OCI-LY1 (cell line): ENCODE results near the gene ASPSCR1.

Experiments used
- EZH2 ChIP-seq: fragments of 200-600 bp; sonication (generic), shearing (Covaris generic); IDR thresholded peaks from 2 replicates; pipeline ENCODE4 v1.8.0; 2017; ENCODE audit warnings: borderline replicate concordance, mixed run types, mild to moderate bottlenecking, antibody characterized with exemption, low read length, moderate library complexity, mixed read lengths
- TF ChIP-seq, protein P1 (sequence below): fragments of 200-600 bp; sonication (generic), shearing (Covaris generic); IDR thresholded peaks from 2 replicates; pipeline ENCODE4 v1.5.1; 2017; ENCODE audit warnings: mild to moderate bottlenecking, antibody characterized with exemption, low read length, moderate library complexity, mixed read lengths

GRCh38 chr17:81931557-81932332 is 45.7 kb upstream of the ASPSCR1 start:
- TF ChIP-seq EZH2, result no peak
- TF ChIP-seq, protein P1, sequence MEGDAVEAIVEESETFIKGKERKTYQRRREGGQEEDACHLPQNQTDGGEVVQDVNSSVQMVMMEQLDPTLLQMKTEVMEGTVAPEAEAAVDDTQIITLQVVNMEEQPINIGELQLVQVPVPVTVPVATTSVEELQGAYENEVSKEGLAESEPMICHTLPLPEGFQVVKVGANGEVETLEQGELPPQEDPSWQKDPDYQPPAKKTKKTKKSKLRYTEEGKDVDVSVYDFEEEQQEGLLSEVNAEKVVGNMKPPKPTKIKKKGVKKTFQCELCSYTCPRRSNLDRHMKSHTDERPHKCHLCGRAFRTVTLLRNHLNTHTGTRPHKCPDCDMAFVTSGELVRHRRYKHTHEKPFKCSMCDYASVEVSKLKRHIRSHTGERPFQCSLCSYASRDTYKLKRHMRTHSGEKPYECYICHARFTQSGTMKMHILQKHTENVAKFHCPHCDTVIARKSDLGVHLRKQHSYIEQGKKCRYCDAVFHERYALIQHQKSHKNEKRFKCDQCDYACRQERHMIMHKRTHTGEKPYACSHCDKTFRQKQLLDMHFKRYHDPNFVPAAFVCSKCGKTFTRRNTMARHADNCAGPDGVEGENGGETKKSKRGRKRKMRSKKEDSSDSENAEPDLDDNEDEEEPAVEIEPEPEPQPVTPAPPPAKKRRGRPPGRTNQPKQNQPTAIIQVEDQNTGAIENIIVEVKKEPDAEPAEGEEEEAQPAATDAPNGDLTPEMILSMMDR, result no peak
